ENCODE data around the gene PLEKHH3.

The PLEKHH3 gene

GRCh38 chr17:42694524-42694923 is 17.7 kb upstream of the PLEKHH3 start:
- Histone ChIP-seq H3K4me2 (ENCODE audit: low read depth, low read length, poor library complexity, severe bottlenecking) (no peak overlapping the region), H3K36me3 (ENCODE audit: insufficient read depth, low read length) (no peaks in the 10 kb centered on the region), H3K4me1 (ENCODE audit: insufficient read depth, low read length, poor library complexity, severe bottlenecking) (no peaks in the 10 kb centered on the region), H3K79me2 (ENCODE audit: insufficient read depth, low read length) (no peaks in the 10 kb centered on the region), H3K9me2 (replicated peaks; ENCODE audit: low read depth, low read length) (no peaks in the 10 kb centered on the region), H3K9me3 (ENCODE audit: insufficient read depth, low read depth, low read length) (no peaks in the 10 kb centered on the region), H4K20me1 (ENCODE audit: insufficient read depth, low read length, poor library complexity, severe bottlenecking) (no peaks in the 10 kb centered on the region), H2AFZ (ENCODE audit: low read length) (no peak overlapping the region), H3K27me3 (ENCODE audit: insufficient read depth, low read length, poor library complexity, severe bottlenecking) (no peaks in the 10 kb centered on the region), H3F3A (ENCODE audit: low read depth) (no peaks in the 10 kb centered on the region), H3K9ac (ENCODE audit: low read depth, low read length, poor library complexity, severe bottlenecking) (no peak overlapping the region), H3K4me3 (ENCODE audit: low read length, poor library complexity, severe bottlenecking) (no peak overlapping the region)
- no peak for TF ChIP-seq EZH2phosphoT487 (IDR thresholded peaks at IDR 0.05; ENCODE audit: borderline replicate concordance)
- TF ChIP-seq CTCF (conservative IDR thresholded peaks at IDR 0.05; ENCODE audit: low read length) = no peak

- H3K27me3 ChIP-seq (ENCODE audit: insufficient read depth, low read length, poor library complexity, severe bottlenecking) = no peaks in the 10 kb centered on the region
- no peaks in the 10 kb centered on the region for H3K9me2 ChIP-seq (replicated peaks; ENCODE audit: low read depth, low read length)
Measured at GRCh38 chr17:42692489-42692888, 15.7 kb upstream of the PLEKHH3 start.

GRCh38 chr17:42691021-42691545 is 14.3 kb upstream of the PLEKHH3 start:
- Histone ChIP-seq H3K4me1 (ENCODE audit: insufficient read depth, low read length, poor library complexity, severe bottlenecking) (no peaks in the 10 kb centered on the region), H3K36me3 (ENCODE audit: insufficient read depth, low read length) (no peaks in the 10 kb centered on the region), H3F3A (ENCODE audit: low read depth) (no peaks in the 10 kb centered on the region), H3K9me3 (ENCODE audit: insufficient read depth, low read depth, low read length) (no peaks in the 10 kb centered on the region), H3K27me3 (ENCODE audit: insufficient read depth, low read length, poor library complexity, severe bottlenecking) (no peaks in the 10 kb centered on the region), H3K9ac (ENCODE audit: low read depth, low read length, poor library complexity, severe bottlenecking) (no peak overlapping the region), H3K4me3 (ENCODE audit: low read length, poor library complexity, severe bottlenecking) (no peak overlapping the region), H2AFZ (ENCODE audit: low read length) (no peak overlapping the region), H3K79me2 (ENCODE audit: insufficient read depth, low read length) (no peaks in the 10 kb centered on the region), H4K20me1 (ENCODE audit: insufficient read depth, low read length, poor library complexity, severe bottlenecking) (no peaks in the 10 kb centered on the region), H3K9me2 (replicated peaks; ENCODE audit: low read depth, low read length) (no peaks in the 10 kb centered on the region), H3K4me2 (ENCODE audit: low read depth, low read length, poor library complexity, severe bottlenecking) (no peak overlapping the region)
- TF ChIP-seq EZH2phosphoT487 (IDR thresholded peaks at IDR 0.05; ENCODE audit: borderline replicate concordance) (no peak), CTCF (conservative IDR thresholded peaks at IDR 0.05; ENCODE audit: low read length) (no peak)

More at GRCh38 chr17:42692489-42692888, 15.7 kb upstream of the PLEKHH3 start:
- no peaks in the 10 kb centered on the region for H3K4me1 ChIP-seq (ENCODE audit: insufficient read depth, low read length, poor library complexity, severe bottlenecking)
- H2AFZ ChIP-seq (ENCODE audit: low read length) = no peak overlapping the region
- no peaks in the 10 kb centered on the region for H3K36me3 ChIP-seq (ENCODE audit: insufficient read depth, low read length)
- H4K20me1 ChIP-seq (ENCODE audit: insufficient read depth, low read length, poor library complexity, severe bottlenecking) = no peaks in the 10 kb centered on the region
- no peaks in the 10 kb centered on the region for H3K79me2 ChIP-seq (ENCODE audit: insufficient read depth, low read length)
- H3K9me3 ChIP-seq (ENCODE audit: insufficient read depth, low read depth, low read length) = no peaks in the 10 kb centered on the region
- H3K4me2 ChIP-seq (ENCODE audit: low read depth, low read length, poor library complexity, severe bottlenecking) = no peak overlapping the region
- no peak overlapping the region for H3K4me3 ChIP-seq (ENCODE audit: low read length, poor library complexity, severe bottlenecking)
- no peak overlapping the region for H3K9ac ChIP-seq (ENCODE audit: low read depth, low read length, poor library complexity, severe bottlenecking)
- no peak for TF ChIP-seq CTCF (conservative IDR thresholded peaks at IDR 0.05; ENCODE audit: low read length)
- TF ChIP-seq EZH2phosphoT487 (IDR thresholded peaks at IDR 0.05; ENCODE audit: borderline replicate concordance) = no peak
- H3F3A ChIP-seq (ENCODE audit: low read depth) = no peaks in the 10 kb centered on the region

Measured in Loucy (cell line).